Testis (tissue), 2 donors: ENCODE measurements around the gene CLIP4.

ENCODE experiments used
- POLR2A ChIP-seq: fragments of 450-650 bp; IDR thresholded peaks from one replicate; pipeline ENCODE4 v1.6.1; 2017; ENCODE audit warnings: antibody characterized with exemption, mild to moderate bottlenecking, moderate library complexity
- TF ChIP-seq, protein P1 (sequence below), 3 experiments: fragments of 450-650 bp in 2 of 3; fragments of 200-600 bp in 1 of 3; sonication (generic) in 1 of 3; IDR thresholded peaks; one replicate each; pipeline ENCODE4 v1.5.1; 2016 to 2019; ENCODE audit warnings: antibody characterized with exemption in 3 of 3, mild to moderate bottlenecking in 2 of 3, moderate library complexity in 1 of 3

DNA sequence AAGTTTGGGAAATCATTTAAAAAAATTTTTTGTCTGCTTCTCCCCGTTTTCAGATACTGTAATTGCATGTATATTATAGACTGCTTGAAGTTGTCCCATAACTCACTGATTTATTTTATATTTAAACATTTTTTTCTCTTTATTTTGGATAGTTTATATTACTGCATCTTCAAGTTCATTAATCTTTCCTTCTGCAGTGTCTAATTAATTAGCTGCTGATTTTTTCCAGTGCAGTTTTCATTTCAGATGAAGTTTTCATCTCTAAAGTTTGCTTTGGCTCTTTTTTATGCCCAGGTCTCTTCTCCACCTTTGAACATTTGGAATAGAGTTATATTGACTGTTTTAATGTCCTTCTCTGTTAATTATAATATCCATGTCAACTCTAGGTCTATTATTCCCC, 9.3 kb downstream of the CLIP4 start:
- TF ChIP-seq, protein P1, sequence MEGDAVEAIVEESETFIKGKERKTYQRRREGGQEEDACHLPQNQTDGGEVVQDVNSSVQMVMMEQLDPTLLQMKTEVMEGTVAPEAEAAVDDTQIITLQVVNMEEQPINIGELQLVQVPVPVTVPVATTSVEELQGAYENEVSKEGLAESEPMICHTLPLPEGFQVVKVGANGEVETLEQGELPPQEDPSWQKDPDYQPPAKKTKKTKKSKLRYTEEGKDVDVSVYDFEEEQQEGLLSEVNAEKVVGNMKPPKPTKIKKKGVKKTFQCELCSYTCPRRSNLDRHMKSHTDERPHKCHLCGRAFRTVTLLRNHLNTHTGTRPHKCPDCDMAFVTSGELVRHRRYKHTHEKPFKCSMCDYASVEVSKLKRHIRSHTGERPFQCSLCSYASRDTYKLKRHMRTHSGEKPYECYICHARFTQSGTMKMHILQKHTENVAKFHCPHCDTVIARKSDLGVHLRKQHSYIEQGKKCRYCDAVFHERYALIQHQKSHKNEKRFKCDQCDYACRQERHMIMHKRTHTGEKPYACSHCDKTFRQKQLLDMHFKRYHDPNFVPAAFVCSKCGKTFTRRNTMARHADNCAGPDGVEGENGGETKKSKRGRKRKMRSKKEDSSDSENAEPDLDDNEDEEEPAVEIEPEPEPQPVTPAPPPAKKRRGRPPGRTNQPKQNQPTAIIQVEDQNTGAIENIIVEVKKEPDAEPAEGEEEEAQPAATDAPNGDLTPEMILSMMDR (IDR thresholded peaks at IDR 0.05), result no peak
- TF ChIP-seq POLR2A, result no peak
